ENCODE measurements around the gene CFAP119. TPM values are rescaled to one million over a fixed set of nuclear protein-coding genes. Genes with fewer than 3 reads are reported as not detected.

Gene CFAP119
- total and polyA plus RNA-seq, 10 of the 15 experiments (the other 5 are each of a cell fraction or from before 2014, with no cell fraction given): 2.2 to 9.4 (median 4.3) TPM

- TF ChIP-seq EGR1 (IDR thresholded peaks at IDR 0.05; ENCODE audit: borderline replicate concordance in 1 of 2, low read depth in 2 of 2, low read length in 2 of 2): no peak; a peak in 1 of 3 replicates
- TF ChIP-seq SUZ12 (IDR thresholded peaks at IDR 0.05; ENCODE audit: unreplicated experiment): no peak
- peak; percentile 52; the same call in 1 of the 2 replicates for TF ChIP-seq GATAD2B (conservative IDR thresholded peaks at IDR 0.05; ENCODE audit: low read depth)
- no peak for TF ChIP-seq PAX8 (IDR thresholded peaks at IDR 0.05)
- no peak for TF ChIP-seq ZBTB4 (CRISPR knock-in tag; IDR thresholded peaks at IDR 0.05)
- no peak for TF ChIP-seq CHD1 (IDR thresholded peaks at IDR 0.05; ENCODE audit: low read depth, low read length)
- no peak for TF ChIP-seq ZNF217 (IDR thresholded peaks at IDR 0.05)
- TF ChIP-seq SMAD5 (IDR thresholded peaks at IDR 0.05; ENCODE audit: low read depth): no peak
- TF ChIP-seq KAT2A (conservative IDR thresholded peaks at IDR 0.05; ENCODE audit: control insufficient read depth, low read depth, low read length): no peak
- peak; percentile 48; the same call in 1 of the 2 replicates for TF ChIP-seq NR2F1 (conservative IDR thresholded peaks at IDR 0.05)
- TF ChIP-seq TBL1XR1 (IDR thresholded peaks at IDR 0.05; ENCODE audit: low read depth, low read length): no peak
- no peak for TF ChIP-seq SIN3A (IDR thresholded peaks at IDR 0.05; ENCODE audit: low read depth, low read length)
- no peak for TF ChIP-seq HDAC6 (IDR thresholded peaks at IDR 0.05; ENCODE audit: unreplicated experiment)
- TF ChIP-seq, protein P1, sequence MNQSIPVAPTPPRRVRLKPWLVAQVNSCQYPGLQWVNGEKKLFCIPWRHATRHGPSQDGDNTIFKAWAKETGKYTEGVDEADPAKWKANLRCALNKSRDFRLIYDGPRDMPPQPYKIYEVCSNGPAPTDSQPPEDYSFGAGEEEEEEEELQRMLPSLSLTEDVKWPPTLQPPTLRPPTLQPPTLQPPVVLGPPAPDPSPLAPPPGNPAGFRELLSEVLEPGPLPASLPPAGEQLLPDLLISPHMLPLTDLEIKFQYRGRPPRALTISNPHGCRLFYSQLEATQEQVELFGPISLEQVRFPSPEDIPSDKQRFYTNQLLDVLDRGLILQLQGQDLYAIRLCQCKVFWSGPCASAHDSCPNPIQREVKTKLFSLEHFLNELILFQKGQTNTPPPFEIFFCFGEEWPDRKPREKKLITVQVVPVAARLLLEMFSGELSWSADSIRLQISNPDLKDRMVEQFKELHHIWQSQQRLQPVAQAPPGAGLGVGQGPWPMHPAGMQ (IDR thresholded peaks at IDR 0.05; ENCODE audit: borderline replicate concordance): no peak
- TF ChIP-seq, protein P2, sequence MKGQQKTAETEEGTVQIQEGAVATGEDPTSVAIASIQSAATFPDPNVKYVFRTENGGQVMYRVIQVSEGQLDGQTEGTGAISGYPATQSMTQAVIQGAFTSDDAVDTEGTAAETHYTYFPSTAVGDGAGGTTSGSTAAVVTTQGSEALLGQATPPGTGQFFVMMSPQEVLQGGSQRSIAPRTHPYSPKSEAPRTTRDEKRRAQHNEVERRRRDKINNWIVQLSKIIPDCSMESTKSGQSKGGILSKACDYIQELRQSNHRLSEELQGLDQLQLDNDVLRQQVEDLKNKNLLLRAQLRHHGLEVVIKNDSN (IDR thresholded peaks at IDR 0.05; ENCODE audit: borderline replicate concordance, extremely low read length, insufficient read depth, low read depth, low read length): no peak
- TF ChIP-seq YY1 (IDR thresholded peaks at IDR 0.05; ENCODE audit: low read depth, low read length): 0 out of 2 replicates have a peak, but pooled peaks have one; percentile 37
- no peak for TF ChIP-seq PAX5 (IDR thresholded peaks at IDR 0.05; ENCODE audit: borderline replicate concordance, low read depth, low read length)
- TF ChIP-seq POLR2AphosphoS2 (IDR thresholded peaks at IDR 0.05; ENCODE audit: low read depth, low read length): 0 out of 2 replicates have a peak, but pooled peaks have one; percentile 36
- TF ChIP-seq MTA2 (IDR thresholded peaks at IDR 0.05; ENCODE audit: low read depth): no peak
- TF ChIP-seq NFIC (IDR thresholded peaks at IDR 0.05; ENCODE audit: low read depth, low read length): no peak
- TF ChIP-seq, protein P3, sequence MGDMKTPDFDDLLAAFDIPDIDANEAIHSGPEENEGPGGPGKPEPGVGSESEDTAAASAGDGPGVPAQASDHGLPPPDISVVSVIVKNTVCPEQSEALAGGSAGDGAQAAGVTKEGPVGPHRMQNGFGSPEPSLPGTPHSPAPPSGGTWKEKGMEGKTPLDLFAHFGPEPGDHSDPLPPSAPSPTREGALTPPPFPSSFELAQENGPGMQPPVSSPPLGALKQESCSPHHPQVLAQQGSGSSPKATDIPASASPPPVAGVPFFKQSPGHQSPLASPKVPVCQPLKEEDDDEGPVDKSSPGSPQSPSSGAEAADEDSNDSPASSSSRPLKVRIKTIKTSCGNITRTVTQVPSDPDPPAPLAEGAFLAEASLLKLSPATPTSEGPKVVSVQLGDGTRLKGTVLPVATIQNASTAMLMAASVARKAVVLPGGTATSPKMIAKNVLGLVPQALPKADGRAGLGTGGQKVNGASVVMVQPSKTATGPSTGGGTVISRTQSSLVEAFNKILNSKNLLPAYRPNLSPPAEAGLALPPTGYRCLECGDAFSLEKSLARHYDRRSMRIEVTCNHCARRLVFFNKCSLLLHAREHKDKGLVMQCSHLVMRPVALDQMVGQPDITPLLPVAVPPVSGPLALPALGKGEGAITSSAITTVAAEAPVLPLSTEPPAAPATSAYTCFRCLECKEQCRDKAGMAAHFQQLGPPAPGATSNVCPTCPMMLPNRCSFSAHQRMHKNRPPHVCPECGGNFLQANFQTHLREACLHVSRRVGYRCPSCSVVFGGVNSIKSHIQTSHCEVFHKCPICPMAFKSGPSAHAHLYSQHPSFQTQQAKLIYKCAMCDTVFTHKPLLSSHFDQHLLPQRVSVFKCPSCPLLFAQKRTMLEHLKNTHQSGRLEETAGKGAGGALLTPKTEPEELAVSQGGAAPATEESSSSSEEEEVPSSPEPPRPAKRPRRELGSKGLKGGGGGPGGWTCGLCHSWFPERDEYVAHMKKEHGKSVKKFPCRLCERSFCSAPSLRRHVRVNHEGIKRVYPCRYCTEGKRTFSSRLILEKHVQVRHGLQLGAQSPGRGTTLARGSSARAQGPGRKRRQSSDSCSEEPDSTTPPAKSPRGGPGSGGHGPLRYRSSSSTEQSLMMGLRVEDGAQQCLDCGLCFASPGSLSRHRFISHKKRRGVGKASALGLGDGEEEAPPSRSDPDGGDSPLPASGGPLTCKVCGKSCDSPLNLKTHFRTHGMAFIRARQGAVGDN (IDR thresholded peaks at IDR 0.05): 0 out of 2 replicates have a peak, but pooled peaks have one; percentile 46
These were observed 43.7 kb upstream of the CFAP119 start (continued) for GRCh38 chr16:30805370-30806169.

Data from GM12878 (cell line).